ENCODE results near the gene ZFHX2.

Gene ZFHX2

DNA sequence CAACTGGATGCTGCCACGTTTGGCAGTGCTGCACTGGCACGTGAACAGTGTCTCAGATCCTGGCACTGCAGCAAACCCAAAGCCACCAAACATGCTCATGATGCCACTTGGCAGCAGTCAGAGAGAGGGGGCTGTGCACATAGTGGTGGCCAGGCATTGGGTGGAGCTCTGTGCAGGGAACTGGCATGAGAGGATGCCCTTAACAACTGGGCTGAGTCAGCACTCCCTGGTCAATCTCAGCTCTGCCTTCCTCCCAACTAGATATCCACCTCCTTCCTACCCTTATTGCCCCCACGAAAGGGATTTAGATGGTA is 37.0 kb downstream of the ZFHX2 start:
- no peak for DNase-seq

DNA sequence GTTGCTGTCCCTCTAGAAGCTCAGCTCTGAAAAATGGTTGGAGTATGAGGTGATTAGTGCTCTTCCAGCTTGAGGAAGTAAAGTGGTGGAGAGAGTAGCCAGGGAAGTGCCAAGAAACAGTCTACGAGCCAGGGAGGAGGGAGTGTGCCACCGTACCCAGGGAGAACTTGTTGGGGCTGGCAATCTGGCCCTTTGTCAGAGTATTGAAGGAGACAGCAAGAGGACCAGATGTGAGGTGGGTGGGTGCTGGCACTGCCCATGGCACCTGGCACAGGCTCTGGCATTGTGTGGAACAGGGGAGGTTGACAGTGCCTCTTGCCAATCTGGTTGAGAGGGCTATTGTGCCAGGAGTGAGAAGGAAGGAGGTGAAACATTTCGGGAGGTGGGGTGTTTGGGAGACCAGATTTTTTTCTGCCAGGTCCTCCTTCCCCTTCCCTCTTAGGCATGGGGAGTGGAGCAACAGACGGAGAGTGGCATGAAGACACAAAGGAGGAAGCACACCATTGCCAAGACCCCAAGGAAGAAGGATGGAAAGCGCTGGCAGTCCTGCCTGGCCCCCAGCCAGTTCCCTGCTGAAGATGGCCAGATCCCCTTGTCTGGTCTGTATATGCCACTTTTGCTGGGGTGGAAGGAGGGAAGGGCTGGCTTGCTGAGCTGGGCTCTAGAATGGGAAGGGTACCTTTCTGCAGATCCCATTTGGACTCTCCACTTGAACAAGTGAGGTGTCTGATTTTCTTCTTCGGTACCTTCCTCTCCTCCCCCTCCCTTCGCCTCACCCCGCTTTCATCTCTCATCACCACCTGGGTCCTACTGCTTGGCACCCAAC is 37.5 kb downstream of the ZFHX2 start:
- DNase-seq: no peak

DNA sequence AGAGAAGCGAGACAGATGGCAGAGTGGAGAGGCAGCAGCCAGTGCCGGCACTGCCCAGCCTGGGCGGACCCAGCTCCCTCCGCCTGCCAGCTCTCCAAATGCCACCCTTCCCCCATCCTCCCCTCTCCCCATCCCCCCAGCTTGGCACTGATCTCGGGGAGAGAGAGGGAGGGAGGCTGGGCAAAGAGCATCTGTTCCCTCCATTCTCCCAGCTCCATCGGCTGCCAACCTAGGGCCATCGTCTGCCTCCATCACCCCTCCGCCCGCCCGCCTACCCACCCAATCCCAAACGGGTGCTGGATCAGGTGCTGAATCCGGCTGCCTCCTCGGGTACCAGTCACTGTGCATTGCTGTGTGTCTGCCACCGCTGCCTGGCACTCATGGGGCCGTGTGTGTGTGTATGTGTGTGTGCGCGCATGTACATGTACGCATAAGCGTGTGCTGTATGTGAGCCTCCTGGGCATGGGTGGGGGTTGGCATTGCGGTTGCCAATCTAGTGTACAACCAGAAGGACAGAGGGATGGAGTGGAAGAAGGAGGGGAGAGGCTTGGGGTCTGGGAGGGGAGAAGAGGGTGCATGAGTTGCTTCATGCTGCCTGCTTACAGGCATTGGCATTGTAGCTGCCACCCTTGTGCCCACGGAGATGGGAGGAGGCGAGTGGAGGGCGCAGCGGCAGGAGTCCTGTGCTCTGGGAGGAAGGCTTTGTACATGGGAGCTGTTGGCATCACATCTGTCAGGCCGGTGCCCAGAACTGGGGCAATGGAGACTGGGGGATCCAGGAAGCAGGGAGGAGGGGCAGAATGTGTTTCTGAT is 38.4 kb downstream of the ZFHX2 start:
- DNase-seq: no peak

DNA sequence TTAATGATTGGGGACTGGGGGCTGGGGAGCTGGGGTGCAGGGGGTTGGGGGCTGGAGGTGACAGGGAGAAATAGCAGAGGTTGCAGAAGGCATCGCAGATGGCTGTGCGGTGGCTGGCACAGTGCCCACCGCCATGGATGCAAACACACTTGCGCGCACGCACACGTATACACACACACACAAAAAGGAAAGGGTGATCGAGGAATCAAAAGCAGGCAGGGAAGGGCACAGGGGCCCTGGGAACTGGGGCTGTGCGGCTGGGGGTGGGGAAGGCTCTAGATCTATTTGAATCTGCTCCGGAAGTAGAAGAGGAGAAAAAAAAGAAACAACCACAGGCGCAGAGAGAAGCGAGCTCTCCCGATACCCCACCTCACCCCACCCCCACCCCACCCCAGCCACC is 39.4 kb downstream of the ZFHX2 start:
- no peak for DNase-seq

DNA sequence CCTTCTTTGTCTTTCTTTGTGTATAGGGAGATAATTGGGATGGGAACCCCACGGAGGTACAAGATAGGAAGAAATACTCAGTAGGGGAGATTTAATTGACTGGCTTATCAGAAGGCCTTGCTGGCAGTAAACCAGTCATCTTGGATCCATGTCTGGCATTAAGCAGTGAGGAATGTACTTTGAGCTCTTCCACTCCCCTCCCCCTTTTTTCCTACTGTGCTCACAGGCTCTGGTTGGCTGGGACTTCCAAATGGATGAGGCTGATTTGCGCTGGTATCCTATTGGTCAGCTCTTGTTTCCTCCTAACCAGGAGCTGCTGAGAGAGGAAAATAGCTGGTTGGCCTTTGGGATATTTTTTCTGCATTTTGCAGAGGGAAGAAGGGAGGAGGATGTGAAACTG is 57.3 kb downstream of the ZFHX2 start:
- DNase-seq: no peak

DNA sequence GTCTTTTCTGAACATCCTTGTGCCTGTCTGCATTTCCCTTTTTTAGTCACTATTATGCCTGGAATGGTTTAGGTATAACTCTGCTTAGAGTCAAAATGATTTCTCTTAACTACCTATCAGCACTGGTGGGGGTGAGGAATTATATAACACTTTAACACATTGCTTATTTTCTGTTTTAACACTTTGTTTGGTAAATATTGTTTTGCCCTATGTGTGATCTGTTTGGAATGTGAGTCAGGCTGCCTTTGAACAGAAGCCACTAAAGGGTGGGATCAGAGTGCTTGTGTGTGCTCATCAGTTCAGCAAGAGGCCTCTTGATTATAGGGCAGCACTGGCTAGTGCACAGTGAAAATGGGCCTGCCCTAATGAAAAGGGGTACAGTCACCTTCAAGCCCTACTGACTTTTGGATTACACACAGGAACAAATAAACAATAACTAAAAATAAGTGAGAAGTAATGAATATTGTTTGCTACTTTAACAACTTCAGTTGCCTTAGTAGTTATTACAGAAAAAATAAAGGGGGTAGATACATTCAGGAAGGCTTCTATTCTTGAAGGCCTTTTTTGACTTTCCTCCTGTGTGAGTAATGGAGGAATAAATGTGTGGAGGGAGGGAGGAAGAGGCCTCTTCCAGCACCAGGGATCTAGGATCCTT is 58.8 kb downstream of the ZFHX2 start:
- no peak for DNase-seq

DNA sequence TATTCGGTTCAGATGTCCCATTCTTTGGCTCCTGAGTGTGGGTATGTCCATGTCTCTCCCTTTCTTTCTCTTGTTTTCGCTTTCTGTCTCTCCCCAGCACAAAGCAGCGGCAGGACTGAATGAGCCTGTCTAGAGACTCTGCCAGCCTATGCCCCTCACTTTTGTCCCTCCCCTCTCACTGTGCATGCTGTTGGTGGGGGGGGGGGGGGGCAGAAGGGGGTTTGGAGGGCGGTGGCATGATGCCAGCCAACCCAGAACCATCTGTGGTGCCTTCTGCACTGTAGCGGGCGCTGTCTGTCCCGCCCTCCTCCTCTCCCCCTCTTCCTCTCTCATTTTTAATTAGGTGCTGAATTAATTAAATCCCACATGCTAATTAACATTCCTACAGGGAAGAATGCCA is 64.3 kb downstream of the ZFHX2 start:
- no peak for DNase-seq

DNA sequence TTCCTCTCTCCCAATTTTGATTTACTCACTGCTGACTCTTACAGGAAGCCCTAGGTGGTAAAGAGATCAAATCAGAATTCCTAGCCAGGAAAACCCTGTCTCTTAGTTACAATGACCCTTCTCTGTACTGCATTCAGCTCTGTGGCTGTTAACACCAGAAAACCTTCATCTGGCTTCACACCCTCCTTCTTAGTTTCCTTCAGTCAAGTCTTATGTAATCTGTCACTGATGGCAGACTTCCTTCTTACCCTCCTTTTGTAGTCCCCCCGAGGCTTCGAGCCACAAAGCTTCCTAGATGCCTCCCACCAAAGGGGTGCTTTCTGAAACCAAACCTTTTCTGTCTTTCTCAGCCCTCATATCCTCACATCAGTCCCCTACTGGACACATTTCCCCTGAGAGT is 65.5 kb downstream of the ZFHX2 start:
- no peak for DNase-seq

DNA sequence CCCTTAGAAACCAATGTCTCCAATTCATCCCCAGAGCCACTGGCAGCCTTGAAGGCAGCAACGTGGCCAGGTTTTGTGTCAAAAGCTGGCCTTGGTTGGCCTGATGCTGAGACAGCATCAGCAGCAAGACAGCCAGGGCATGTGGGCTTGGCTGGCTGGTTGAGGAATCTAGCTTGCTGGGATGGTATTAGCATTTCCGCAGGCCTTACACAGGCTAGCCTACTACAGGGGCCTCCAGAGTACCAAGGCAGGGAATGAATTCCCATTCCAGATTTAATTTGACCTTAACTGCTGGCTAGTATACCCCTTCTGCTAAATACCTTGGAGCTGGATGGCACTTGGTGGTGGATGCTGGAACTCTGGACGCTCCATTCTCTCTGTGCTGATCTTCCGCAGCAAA is 66.2 kb downstream of the ZFHX2 start:
- DNase-seq: no peak

DNA sequence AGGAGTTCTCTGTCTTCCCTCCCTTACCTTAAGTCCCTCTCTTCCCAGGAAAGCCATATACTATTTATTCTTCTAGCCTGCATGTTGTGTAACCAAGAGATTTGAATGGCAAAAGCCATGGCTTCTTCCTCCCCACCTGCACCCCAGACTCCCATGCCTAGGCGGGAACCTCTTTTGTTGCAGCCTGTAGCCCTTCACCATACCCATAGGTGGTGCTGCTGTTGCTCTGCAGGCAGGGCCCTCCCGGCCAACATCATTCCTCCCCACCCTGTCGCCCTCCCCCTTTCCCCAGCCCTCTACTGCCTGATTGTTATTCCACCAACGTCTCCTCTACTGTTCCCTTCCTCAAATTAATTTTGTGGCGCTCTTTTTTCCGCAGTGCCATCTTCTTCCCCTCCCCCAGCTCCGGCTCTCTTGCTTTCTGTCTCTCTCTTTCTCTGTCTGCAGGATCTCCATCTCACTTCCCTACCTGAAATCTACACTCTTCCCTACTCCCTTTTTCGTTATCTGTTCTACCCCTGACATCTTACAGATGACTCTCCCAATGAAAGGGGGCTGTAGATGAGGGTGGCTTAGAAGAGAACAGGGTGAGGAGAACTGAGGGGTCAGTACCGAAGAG is 68.2 kb downstream of the ZFHX2 start:
- DNase-seq: no peak

DNA sequence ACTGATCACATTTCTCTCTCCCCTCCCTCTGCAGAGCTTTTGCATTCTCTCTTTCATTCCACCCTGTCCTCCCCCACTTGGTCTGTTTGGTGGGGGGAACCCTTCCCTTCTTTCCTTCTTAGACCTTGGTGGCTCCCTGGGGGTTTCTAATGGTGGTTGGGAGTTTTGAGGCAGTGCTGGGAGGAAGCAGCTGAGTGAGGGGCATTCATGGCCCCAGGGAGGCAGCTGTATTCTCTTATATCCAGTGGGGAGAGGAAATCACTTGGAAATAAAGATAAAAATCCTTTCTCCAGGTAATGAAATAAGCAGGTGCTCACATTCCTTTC is 68.8 kb downstream of the ZFHX2 start:
- DNase-seq: no peak

DNA sequence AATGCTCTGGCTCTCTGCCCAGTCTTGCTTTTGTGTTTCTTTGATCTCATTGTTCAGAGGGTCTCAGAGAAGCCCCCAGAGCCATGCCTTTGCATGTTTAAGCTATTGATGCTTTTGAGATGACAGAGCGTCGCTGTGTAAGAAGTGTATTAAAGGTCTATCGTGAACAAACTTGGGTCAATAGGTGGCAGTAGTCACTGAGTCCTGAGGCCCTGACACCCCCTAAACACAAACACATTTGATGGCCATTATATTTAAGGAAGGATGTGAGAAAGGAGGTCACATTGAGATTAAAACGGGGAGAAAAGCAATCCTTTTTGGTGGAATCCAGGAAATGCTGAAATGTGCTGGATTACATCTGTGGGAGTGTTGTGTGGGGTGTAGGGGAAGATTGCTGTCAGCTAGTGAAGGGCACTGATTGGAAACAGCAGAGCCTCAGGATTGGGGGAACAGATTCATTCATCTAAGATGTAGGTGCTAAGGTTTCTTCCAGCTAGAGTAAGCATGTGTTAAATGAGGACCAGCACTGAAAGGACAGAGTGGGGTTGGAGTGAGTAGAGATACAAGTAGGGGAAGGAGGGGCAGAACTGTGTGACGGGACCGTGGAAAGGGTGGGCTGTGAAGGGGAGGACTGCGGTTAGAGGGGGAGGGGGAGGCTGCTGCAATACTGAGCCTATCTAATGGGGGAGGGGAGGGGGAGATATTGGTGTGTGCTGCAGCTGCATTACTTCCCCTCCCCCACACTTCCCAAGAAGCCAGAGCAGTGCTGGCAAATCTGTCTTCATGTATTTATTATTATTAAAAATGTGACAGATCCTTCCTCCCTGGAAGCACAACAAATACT is 69.4 kb downstream of the ZFHX2 start:
- DNase-seq: no peak

DNA sequence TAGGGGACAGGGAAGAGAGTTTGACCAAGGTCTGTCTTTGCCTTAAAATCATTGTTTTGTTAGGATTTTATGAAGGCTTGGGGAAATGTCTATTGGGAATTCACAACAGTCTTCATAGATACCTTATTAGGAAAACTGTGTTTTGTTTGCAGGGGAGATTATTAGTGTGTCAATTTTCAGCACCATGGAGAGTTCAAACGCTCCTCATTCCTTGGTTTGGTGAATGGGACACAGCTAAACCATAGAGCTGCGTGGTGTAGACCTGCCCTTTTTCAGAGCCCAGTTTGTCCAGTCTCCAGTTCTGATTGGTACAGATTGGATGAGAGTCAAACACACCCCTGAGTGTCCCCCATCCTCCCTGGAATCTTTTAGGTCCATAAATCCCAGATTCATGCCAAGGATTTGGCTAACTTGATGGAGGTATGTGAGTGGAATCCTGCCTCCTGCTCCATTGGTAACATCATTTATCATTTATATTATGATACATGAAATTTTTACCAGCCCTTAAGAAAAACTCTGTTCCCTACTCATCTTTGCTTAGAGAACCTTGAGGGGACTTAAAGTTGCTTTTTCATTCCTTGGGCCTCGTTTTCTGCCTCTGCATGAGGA is 70.1 kb downstream of the ZFHX2 start:
- DNase-seq: no peak

DNA sequence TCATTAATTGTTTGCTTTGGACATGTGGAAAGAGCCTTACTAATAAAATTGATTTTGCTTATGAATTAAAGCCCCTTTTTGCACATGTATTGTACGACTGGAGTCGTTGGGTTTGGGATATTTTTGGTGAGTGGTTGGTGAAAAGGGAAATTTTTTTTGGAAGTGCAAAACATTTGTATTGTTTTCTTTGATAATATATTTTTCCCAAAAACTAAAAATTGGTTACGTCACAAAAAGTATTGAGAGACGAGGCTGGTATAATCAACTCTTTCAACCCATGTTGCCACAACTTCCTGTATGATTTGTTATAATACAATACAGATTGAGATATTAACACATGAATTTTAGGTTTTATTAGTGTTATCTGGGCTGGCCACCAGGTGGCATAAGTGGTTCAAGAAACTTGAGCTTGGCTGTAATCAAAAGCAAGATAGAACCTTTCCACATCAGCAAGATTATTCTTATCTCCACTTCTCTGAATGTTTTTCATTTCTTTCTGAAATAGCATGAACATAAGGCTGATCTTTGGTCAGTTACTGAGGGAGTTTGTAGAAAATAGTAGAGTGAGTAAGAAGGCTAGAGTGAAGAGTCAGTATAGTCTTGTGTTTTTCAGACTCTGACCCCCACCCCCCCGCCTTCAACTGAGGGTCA is 73.3 kb downstream of the ZFHX2 start:
- DNase-seq: peak; percentile 68

DNA sequence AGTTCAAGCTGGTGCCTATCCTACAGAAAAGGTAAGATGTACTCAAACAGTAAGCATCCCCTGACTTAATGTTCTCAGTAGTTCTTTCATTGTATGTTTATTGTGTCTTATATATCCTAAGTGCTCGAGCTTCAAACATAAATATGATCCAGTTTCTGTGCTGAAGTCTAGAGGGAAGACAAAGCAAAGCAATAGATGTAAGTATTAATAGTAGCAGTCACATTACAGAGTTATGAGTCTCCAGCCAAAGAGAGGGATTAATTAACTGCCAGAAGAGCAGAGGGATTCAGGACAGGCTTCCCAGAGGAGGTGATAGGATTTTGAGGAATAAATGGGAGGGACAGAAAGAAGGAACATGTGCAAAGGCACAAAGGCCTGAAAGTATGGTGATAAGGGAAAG is 80.6 kb downstream of the ZFHX2 start:
- DNase-seq: no peak
